ENCODE results near the gene ARID5A.

DNA sequence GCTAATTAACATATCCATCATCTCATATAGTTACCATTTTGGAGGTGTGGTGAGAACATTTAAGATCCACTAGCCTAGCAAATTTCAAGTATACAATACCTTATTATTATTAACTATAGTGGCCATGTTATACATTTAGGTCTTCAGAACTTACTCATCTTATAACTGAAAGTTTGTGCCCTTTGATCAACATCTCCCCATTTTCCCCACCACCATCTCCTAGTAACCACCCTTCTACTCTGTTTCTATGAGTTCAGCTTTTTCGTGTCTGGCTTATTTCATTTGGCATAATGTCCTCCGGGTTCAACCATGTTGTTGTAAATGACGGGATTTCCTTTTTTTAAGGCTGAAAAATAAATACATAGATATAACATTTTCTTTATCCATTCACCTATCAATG is 47.3 kb upstream of the ARID5A start:
- TF ChIP-seq, protein P1, sequence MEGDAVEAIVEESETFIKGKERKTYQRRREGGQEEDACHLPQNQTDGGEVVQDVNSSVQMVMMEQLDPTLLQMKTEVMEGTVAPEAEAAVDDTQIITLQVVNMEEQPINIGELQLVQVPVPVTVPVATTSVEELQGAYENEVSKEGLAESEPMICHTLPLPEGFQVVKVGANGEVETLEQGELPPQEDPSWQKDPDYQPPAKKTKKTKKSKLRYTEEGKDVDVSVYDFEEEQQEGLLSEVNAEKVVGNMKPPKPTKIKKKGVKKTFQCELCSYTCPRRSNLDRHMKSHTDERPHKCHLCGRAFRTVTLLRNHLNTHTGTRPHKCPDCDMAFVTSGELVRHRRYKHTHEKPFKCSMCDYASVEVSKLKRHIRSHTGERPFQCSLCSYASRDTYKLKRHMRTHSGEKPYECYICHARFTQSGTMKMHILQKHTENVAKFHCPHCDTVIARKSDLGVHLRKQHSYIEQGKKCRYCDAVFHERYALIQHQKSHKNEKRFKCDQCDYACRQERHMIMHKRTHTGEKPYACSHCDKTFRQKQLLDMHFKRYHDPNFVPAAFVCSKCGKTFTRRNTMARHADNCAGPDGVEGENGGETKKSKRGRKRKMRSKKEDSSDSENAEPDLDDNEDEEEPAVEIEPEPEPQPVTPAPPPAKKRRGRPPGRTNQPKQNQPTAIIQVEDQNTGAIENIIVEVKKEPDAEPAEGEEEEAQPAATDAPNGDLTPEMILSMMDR (conservative IDR thresholded peaks at IDR 0.05 in 1 of 2, IDR thresholded peaks at IDR 0.05 in 1 of 2; ENCODE audit: extremely low read depth in 1 of 2, insufficient read depth in 1 of 2, low read depth in 1 of 2, low read length in 2 of 2): no peak
- TF ChIP-seq EZH2 (IDR thresholded peaks at IDR 0.05; ENCODE audit: borderline replicate concordance, low read length): no peak

All from mammary epithelial cell (primary cell).